ENCODE data around the gene PDK2.

Gene PDK2

GRCh38 chr17:50101346-50102163, 6.4 kb downstream of the PDK2 start:
- TF ChIP-seq, protein P1, sequence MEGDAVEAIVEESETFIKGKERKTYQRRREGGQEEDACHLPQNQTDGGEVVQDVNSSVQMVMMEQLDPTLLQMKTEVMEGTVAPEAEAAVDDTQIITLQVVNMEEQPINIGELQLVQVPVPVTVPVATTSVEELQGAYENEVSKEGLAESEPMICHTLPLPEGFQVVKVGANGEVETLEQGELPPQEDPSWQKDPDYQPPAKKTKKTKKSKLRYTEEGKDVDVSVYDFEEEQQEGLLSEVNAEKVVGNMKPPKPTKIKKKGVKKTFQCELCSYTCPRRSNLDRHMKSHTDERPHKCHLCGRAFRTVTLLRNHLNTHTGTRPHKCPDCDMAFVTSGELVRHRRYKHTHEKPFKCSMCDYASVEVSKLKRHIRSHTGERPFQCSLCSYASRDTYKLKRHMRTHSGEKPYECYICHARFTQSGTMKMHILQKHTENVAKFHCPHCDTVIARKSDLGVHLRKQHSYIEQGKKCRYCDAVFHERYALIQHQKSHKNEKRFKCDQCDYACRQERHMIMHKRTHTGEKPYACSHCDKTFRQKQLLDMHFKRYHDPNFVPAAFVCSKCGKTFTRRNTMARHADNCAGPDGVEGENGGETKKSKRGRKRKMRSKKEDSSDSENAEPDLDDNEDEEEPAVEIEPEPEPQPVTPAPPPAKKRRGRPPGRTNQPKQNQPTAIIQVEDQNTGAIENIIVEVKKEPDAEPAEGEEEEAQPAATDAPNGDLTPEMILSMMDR (conservative IDR thresholded peaks at IDR 0.05; ENCODE audit: control insufficient read depth, insufficient read depth, low read depth, low read length): no peak
- H3K4me3 ChIP-seq (ENCODE audit: control insufficient read depth, low read depth, low read length): no peak overlapping the region
- no peak for DNase-seq (ENCODE audit: low read depth)

- H3K4me3 ChIP-seq (ENCODE audit: control insufficient read depth, low read depth, low read length): no peak overlapping the region
- TF ChIP-seq, protein P1 (conservative IDR thresholded peaks at IDR 0.05; ENCODE audit: control insufficient read depth, insufficient read depth, low read depth, low read length): no peak
- no peak for DNase-seq (ENCODE audit: low read depth)
Measured at GRCh38 chr17:50102164-50102991, 7.2 kb downstream of the PDK2 start.

DNA sequence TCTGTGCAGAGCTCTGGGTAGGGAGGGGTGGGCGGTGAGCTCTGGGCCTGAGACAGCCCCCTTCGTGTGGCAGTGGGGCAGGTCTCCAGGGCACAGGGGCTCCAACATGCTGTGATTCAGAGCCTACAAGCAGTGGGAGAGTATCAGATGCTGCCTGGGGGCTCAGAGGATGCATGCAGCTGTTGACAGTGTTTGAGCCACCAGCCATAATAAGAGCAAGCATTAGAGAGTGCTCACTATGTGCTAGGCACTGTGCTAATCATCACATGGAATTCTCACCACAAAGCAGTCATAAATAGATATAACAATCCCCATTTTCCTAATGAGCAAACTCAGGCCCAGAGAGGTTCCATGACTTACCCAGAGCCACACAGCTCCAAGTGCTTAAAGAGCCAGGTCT, 8.1 kb downstream of the PDK2 start:
- TF ChIP-seq, protein P1 (conservative IDR thresholded peaks at IDR 0.05; ENCODE audit: control insufficient read depth, insufficient read depth, low read depth, low read length): no peak
- DNase-seq (ENCODE audit: low read depth): no peak
- H3K4me3 ChIP-seq (ENCODE audit: control insufficient read depth, low read depth, low read length): no peak overlapping the region

DNA sequence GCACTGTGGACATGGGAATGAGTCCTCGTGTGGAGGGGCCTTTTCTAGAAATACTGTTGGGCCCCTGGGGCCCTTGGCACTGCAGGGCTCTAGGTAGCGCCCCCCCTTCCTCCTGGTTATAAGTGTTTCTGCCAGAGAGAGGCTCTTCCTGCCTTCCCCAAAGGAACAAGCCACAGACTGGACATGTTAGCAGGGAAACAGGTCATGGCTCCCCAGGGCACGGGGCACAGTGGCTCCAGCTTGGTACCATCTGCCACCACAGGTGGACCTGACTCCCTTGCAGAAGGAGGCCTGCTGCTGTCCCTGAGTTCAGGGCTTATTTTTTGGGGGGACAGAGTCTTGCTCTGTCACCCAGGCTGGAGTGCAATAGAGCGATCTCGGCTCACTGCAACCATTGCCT, 8.8 kb downstream of the PDK2 start:
- DNase-seq (ENCODE audit: low read depth): no peak
- H3K4me3 ChIP-seq (ENCODE audit: control insufficient read depth, low read depth, low read length): no peak overlapping the region
- TF ChIP-seq, protein P1 (conservative IDR thresholded peaks at IDR 0.05; ENCODE audit: control insufficient read depth, insufficient read depth, low read depth, low read length): no peak

- no peak for DNase-seq (ENCODE audit: low read depth)
- H3K4me3 ChIP-seq (ENCODE audit: control insufficient read depth, low read depth, low read length): no peak overlapping the region
- TF ChIP-seq, protein P1 (conservative IDR thresholded peaks at IDR 0.05; ENCODE audit: control insufficient read depth, insufficient read depth, low read depth, low read length): no peak
Measured at GRCh38 chr17:50105811-50106210, 10.7 kb downstream of the PDK2 start.

DNA sequence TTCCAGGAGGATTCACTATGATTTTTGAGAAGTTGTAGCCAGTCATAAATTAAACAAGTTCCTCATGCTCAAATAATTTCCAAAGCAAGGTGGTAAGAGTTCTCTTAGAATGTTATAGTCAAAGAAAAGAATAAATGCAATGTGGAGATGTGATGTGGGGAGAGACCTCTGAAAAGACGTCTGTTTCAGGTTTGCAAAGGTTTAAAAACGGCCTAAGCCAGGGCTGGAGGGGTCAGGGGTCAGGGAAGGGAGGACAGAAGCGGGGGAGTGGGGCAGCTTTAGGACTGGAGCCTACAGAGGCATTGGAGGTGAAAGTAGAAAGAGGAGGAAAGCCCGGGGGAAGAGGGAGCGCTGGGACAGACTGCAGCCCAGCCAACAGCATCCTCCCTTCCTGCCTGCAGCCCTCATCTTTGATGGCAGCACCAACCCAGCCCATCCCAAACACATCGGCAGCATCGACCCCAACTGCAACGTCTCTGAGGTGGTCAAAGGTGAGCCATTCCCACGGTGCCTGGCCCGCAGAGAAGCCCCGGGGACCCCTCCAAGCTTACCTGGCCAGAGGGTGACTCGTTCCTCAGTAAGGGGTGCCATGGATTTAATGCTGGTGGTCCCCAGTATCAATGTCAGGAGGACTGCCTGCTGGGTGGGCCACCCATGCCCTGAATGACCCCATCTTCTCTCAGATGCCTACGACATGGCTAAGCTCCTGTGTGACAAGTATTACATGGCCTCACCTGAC, 11.4 kb downstream of the PDK2 start:
- TF ChIP-seq, protein P1 (conservative IDR thresholded peaks at IDR 0.05; ENCODE audit: control insufficient read depth, insufficient read depth, low read depth, low read length): no peak
- H3K4me3 ChIP-seq (ENCODE audit: control insufficient read depth, low read depth, low read length): no peak overlapping the region
- no peak for DNase-seq (ENCODE audit: low read depth)

All from fibroblast of mammary gland (primary cell).